Activated CD4-positive, alpha-beta T cell treated with anti-CD3 and anti-CD28 coated beads, Interleukin-2, amount 50 U/mL, for 4 hours (primary cell): Measurements from ENCODE around the gene FADS1.
A peak's percentile ranks its signal among the peaks of the same experiment; 100 is the strongest.

ENCODE experiments used
- DNase-seq, 2 experiments: peaks; one replicate each; pipeline ENCODE4 v3.0.0-alpha.2; 2020

The FADS1 gene

GRCh38 chr11:61756147-61756451 lies 60.7 kb downstream of the FADS1 start:
- no peak for DNase-seq

GRCh38 chr11:61754534-61755482 lies 62.0 kb downstream of the FADS1 start:
- no peak for DNase-seq

GRCh38 chr11:61753672-61754071 lies 63.1 kb downstream of the FADS1 start:
- no peak for DNase-seq

GRCh38 chr11:61752925-61753521 lies 63.8 kb downstream of the FADS1 start:
- DNase-seq: no peak

DNA sequence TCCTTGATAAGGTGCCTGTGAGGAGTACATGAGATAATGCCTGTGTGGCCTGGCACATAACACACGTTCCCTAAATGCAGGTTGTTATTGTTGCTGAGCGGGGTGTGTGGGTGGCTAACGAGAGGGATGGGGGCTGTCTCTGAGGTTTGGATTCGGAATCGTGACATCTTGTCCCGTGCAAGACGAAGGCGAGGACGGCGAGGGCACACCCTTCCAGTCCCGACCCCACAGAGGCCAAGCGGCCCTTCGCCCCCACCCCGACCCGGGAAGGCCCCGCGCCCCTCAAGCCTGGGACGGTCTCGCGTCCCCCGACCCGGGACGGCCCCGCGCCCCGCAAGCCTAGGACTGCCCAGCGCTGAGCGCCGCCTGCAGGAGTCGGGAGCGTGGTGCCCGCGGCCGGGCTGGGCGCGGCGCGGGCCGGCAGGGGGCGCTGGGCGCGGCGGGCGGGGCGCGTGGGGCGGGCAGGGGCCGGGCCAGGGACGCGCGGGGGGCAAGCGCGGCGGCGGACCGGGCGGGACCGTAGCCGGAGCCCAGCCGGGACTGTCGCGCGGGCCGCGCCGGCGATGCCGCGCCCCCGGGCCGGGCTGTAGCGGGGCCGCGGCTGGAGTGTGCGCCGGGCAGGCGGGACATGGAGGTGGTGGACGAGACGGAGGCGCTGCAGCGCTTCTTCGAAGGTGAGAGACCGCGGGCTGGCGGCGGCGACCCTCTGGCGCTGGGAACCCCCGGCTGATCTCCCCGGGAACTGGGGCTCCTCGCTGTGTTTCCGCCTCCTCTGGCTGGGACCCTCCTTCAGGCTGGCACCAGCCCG lies 64.5 kb downstream of the FADS1 start, which contains the start of gene MYRF:
Gene MYRF (plus strand): TSS at position 520 of the 808 bp plus-strand sequence. CDS start 109 bp downstream, at position 629.
- peak; percentile 39 for DNase-seq

GRCh38 chr11:61751384-61751783 lies 65.4 kb downstream of the FADS1 start:
- no peak for DNase-seq

DNA sequence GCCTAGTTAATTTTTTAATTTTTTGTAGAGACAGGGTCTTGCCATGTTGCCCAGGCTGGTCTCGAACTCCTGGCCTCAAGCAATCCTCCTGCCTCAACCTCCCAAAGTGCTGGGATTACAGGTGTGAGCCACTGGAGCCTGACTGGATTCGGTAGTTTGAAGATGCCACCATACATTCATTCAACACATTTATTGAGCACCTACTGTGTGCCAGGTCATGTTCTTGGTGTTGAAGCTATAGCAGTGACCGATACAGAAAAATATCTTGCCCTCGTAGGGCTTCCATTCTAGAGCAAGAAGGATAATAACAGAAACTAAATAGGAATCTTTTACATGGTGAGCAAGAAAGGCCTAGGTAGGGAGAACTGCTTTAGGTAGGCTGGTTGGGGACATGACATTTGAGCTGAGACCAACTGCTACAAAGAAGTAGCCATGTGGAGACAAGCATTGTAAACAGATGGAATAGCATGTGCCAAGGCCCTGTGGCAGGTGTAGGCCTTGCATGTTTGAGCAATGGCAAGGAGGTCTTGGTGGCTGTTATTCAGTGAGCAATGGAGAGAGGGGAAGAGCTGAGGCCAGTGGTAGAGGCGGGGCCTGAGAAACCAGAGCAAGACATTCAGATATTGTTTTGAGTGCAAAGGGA lies 66.1 kb downstream of the FADS1 start:
- no peak for DNase-seq
